GM12878 (cell line): ENCODE measurements around the gene SLC35B4. TPM values are rescaled to one million over a fixed set of nuclear protein-coding genes. Genes with fewer than 3 reads are reported as not detected.

Experiments
- ATAC-seq: fragments of 200-7000 bp; cut with Tn5 transposase; 3 replicates; pipeline ENCODE4 v1.9.1; 2020; ENCODE audit warnings: mild to moderate bottlenecking, moderate library complexity
- Bru-seq: library from RNA; stranded (reverse); fragments of 400-500 nt; gene quantifications from one replicate; lab custom pipeline; 2021; lab: Mats Ljungman, UMichigan
- BruChase-seq, 2 experiments: library from RNA; stranded (reverse); fragments of 400-500 nt; gene quantifications; one replicate each; lab custom pipeline; 2021; lab: Mats Ljungman, UMichigan
- BruUV-seq: library from RNA; stranded (reverse); fragments of 400-500 nt; replicated peaks from 2 replicates; lab custom pipeline; 2021; lab: Mats Ljungman, UMichigan
- CTCF ChIA-PET: fragments of 300-600 bp; sonication (Branson Sonifier 250); formaldehyde crosslinking; extraction: SDS; loops from one replicate; lab custom pipeline; 2021; ENCODE audit warnings: inconsistent platforms; lab: Yijun Ruan, JAX
- POLR2A ChIA-PET: fragments of 350-600 bp; formaldehyde crosslinking; extraction: SDS; loops from one replicate; lab custom pipeline; 2021; ENCODE audit warnings: inconsistent platforms; lab: Charles Lee
- RAD21 ChIA-PET: fragments of 300-600 bp; sonication (Branson Sonifier 250); formaldehyde crosslinking; loops from one replicate; lab custom pipeline; 2023; ENCODE audit warnings: antibody characterized with exemption; ENCODE audit not compliant: unreplicated experiment; lab: Charles Lee
- SMC1A ChIA-PET: fragments of 300-600 bp; sonication (Branson Sonifier 250); formaldehyde crosslinking; loops from one replicate; lab custom pipeline; 2023; ENCODE audit not compliant: unreplicated experiment, uncharacterized antibody; lab: Charles Lee
- DNase-seq: peaks from one replicate; pipeline ENCODE4 v3.0.0-alpha.2; 2011; ENCODE audit warnings: low read depth, low spot score
- FAIRE-seq: peaks from 3 replicates; lab custom pipeline; 2011; peaks lifted over from hg19 to GRCh38; lab: Jason Lieb, UNC
- H2AFZ ChIP-seq: 2 replicates; pipeline ENCODE4 v1.6.0; 2011; ENCODE audit warnings: low read depth, low read length, control low read depth; ENCODE audit not compliant: control insufficient read depth
- H3K27ac ChIP-seq: 2 replicates; pipeline ENCODE4 v1.5.1; 2011; ENCODE audit warnings: control low read depth; ENCODE audit not compliant: control insufficient read depth, insufficient read depth
- H3K27me3 ChIP-seq, 2 experiments: replicated peaks in 1 of 2; 2 replicates each; pipeline versions ENCODE4 v1.6.0 to v1.6.1; 2011; ENCODE audit warnings: low read length in 1 of 2; ENCODE audit not compliant: control insufficient read depth in 2 of 2, insufficient read depth in 2 of 2
- H3K36me3 ChIP-seq, 2 experiments: 2 replicates each; pipeline ENCODE4 v1.5.1; 2011; ENCODE audit warnings: low read length in 1 of 2; ENCODE audit not compliant: control insufficient read depth in 2 of 2, insufficient read depth in 2 of 2
- H3K4me1 ChIP-seq: 2 replicates; pipeline ENCODE4 v1.6.1; 2011; ENCODE audit warnings: mild to moderate bottlenecking, low read length, moderate library complexity, mixed read lengths; ENCODE audit not compliant: control insufficient read depth, insufficient read depth
- H3K4me2 ChIP-seq: 2 replicates; pipeline ENCODE4 v1.6.0; 2011; ENCODE audit warnings: control low read depth; ENCODE audit not compliant: control insufficient read depth, insufficient read depth
- H3K4me3 ChIP-seq: fragments of 200-600 bp; sonication (generic); 2 replicates; pipeline ENCODE4 v1.5.1; 2016
- H3K79me2 ChIP-seq: 2 replicates; pipeline ENCODE4 v1.6.0; 2011; ENCODE audit warnings: low read length; ENCODE audit not compliant: control insufficient read depth, insufficient read depth
- H3K9ac ChIP-seq: 2 replicates; pipeline ENCODE4 v1.8.0; 2011; ENCODE audit warnings: low read length, control low read depth, mixed read lengths; ENCODE audit not compliant: control insufficient read depth, insufficient read depth
- H3K9me3 ChIP-seq: replicated peaks from 3 replicates; pipeline ENCODE4 v1.5.1; 2011; ENCODE audit warnings: mild to moderate bottlenecking, low read length; ENCODE audit not compliant: control insufficient read depth, insufficient read depth
- H4K20me1 ChIP-seq: 2 replicates; pipeline ENCODE4 v1.6.0; 2011; ENCODE audit not compliant: control insufficient read depth, insufficient read depth
- CHD4 ChIP-seq: fragments of 200-600 bp; sonication (generic); IDR thresholded peaks from 2 replicates; pipeline ENCODE4 v1.6.1; 2016; ENCODE audit warnings: mild to moderate bottlenecking
- CTCF ChIP-seq, 3 experiments: IDR thresholded peaks in 2 of 3; conservative IDR thresholded peaks in 1 of 3; 2 replicates each; pipeline ENCODE4 v1.5.1; 2011; ENCODE audit warnings: low read depth in 3 of 3, low read length in 3 of 3, mild to moderate bottlenecking in 3 of 3, control low read depth in 2 of 3, moderate library complexity in 2 of 3, inconsistent platforms in 1 of 3, mixed read lengths in 1 of 3; ENCODE audit not compliant: control insufficient read depth in 2 of 3, insufficient read depth in 1 of 3; ENCODE audit errors: extremely low read depth in 1 of 3
- JUND ChIP-seq: IDR thresholded peaks from 2 replicates; pipeline ENCODE4 v1.6.1; 2012; ENCODE audit warnings: low read depth, mild to moderate bottlenecking, low read length, improper control_type of control experiment, moderate library complexity
- MEF2B ChIP-seq: fragments of 450-650 bp; IDR thresholded peaks from 2 replicates; pipeline ENCODE4 v1.6.1; 2018; ENCODE audit warnings: mild to moderate bottlenecking, moderate library complexity; ENCODE audit not compliant: partially characterized antibody, poor library complexity, severe bottlenecking
- RELA ChIP-seq: fragments of 450-650 bp; IDR thresholded peaks from 2 replicates; pipeline ENCODE4 v1.8.0; 2014; ENCODE audit warnings: borderline replicate concordance; ENCODE audit not compliant: partially characterized antibody
- RELB ChIP-seq: fragments of 450-650 bp; IDR thresholded peaks from 2 replicates; pipeline ENCODE4 v1.6.1; 2017; ENCODE audit warnings: low read depth, mild to moderate bottlenecking, moderate library complexity
- SIX5 ChIP-seq: IDR thresholded peaks from 2 replicates; pipeline ENCODE4 v1.6.1; 2011; ENCODE audit warnings: mild to moderate bottlenecking, low read depth, low read length, moderate library complexity; ENCODE audit not compliant: severe bottlenecking
- SREBF2 ChIP-seq: IDR thresholded peaks from 2 replicates; pipeline ENCODE4 v1.6.1; 2012; ENCODE audit warnings: mild to moderate bottlenecking, low read length
- ZBTB4 ChIP-seq: fragments of 450-650 bp; formaldehyde crosslinking; IDR thresholded peaks from 2 replicates; pipeline ENCODE4 v1.4.0; 2022; ENCODE audit warnings: mild to moderate bottlenecking, moderate library complexity
- WGBS: methylation state at CpG from one replicate; pipeline ENCODE4 v1.1.6; 2016; ENCODE audit warnings: low lambda C conversion rate; ENCODE audit not compliant: insufficient replicate concordance, insufficient coverage; ENCODE audit errors: missing lambda C conversion rate; 5-methylcytosine and 5-hydroxymethylcytosine counted together
- in situ Hi-C: fragments of 300-500 bp; cut with MboI; formaldehyde crosslinking; loops from 9 replicates; pipeline ENCODE4 v1.14.3; 2018; ENCODE audit warnings: mixed read lengths
- intact Hi-C: fragments of 100-400 bp; cut with micrococcal nuclease; formaldehyde crosslinking; loops from one replicate; pipeline ENCODE4 v1.14.2; 2022; ENCODE audit not compliant: unreplicated experiment
- long read RNA-seq, 2 experiments: library from polyadenylated mRNA; unstranded; transcript quantifications; one replicate each; pipeline ENCODE4 v2.0.0, GENCODE V29; 2019 to 2020
- polyA minus RNA-seq, 3 experiments: library from RNA; depleted of rRNA, polyadenylated mRNA; stranded (reverse); fragments of >200 nt; gene quantifications; 2 replicates each; pipeline ENCODE4 v1.2.3, GENCODE V29; 2011
- polyA plus RNA-seq, 11 experiments: library from polyadenylated mRNA; depleted of rRNA in 4 of 11; unstranded in 6 of 11; stranded (reverse) in 5 of 11; fragments of >200 nt; fragmentation: Nextera tagmentation in 4 of 11; fragmentation: Illumina TruSeq in 1 of 11; extraction: Ambion mirVana in 4 of 11; extraction: Trizol in 1 of 11; gene quantifications; 1 replicate in 1 of 11; 2 replicates in 10 of 11; pipeline versions ENCODE4 v1.2.1 to v1.2.3, GENCODE V29; 2011 to 2016; ENCODE audit warnings: inconsistent platforms in 2 of 11, missing spikeins in 2 of 11, low read depth in 1 of 11
- total RNA-seq, 4 experiments: library from RNA; depleted of rRNA in 3 of 4; stranded (reverse); fragments of >200 nt in 3 of 4; fragmentation: Illumina TruSeq in 1 of 4; extraction: Trizol in 1 of 4; gene quantifications; 2 replicates each; pipeline versions ENCODE4 v1.2.1 to v1.2.3, GENCODE V29; 2013 to 2021

The SLC35B4 gene
- 18.5 and 18.7 TPM in 2 replicates for total RNA-seq (2013; cell fraction: nucleolus; rRNA removed)
- 11.1 and 13.1 TPM in 2 replicates for total RNA-seq (2014; rRNA removed)
- total RNA-seq (2014; rRNA removed; fragmentation: Illumina TruSeq; extraction: Trizol), result 12.7 and 12.9 TPM in 2 replicates
- 18.7 and 19.0 TPM in 2 replicates for total RNA-seq (2021)
- polyA plus RNA-seq (2011; ENCODE audit: low read depth), result 3.4 TPM
- 18.5 and 23.2 TPM in 2 replicates for polyA plus RNA-seq (2011; rRNA removed)
- polyA plus RNA-seq (2011; cell fraction: cytosol; rRNA removed), result 11.9 and 15.8 TPM in 2 replicates
- 10.4 and 12.0 TPM in 2 replicates for polyA plus RNA-seq (2011; cell fraction: nucleus; rRNA removed)
- 6.3 and 6.9 TPM in 2 replicates for polyA plus RNA-seq (2012)
- 14.6 and 14.9 TPM in 2 replicates for polyA plus RNA-seq (2014; fragmentation: Illumina TruSeq; extraction: Trizol)
- polyA plus RNA-seq (2014; fragmentation: Nextera tagmentation; extraction: Ambion mirVana), result 1 to 10 TPM; 3.6 to 6.0 TPM
- 13.3 and 23.9 TPM in 2 replicates for polyA plus RNA-seq (2014; rRNA removed)
- polyA plus RNA-seq (2016; fragmentation: Nextera tagmentation; extraction: Ambion mirVana), result 10 to 100 TPM; 23.8 to 23.9 TPM
- 23.2 and 37.7 TPM in 2 replicates for polyA minus RNA-seq (2011; rRNA and poly(A)+ RNA removed)
- polyA minus RNA-seq (2011; cell fraction: cytosol; rRNA and poly(A)+ RNA removed), result 7.5 and 9.6 TPM in 2 replicates
- 5.2 and 7.9 TPM in 2 replicates for polyA minus RNA-seq (2011; cell fraction: nucleus; rRNA and poly(A)+ RNA removed)
- Bru-seq, nascent RNA, result percentile 69 among the genes with signal in this experiment
- BruChase-seq, experiment 1, labeled RNA remaining after a 6-hour chase, result percentile 71 among the genes with signal in this experiment
- percentile 75 among the genes with signal in this experiment for BruChase-seq, experiment 2, labeled RNA remaining after a 2-hour chase
- long read RNA-seq, experiment 1, full-length matches to known transcripts, result 10 of 15 reads
- long read RNA-seq, experiment 1, partial matches to known transcripts, result 1 of 15 reads
- long read RNA-seq, experiment 1, other reads (novel, unspliced or antisense), result 4 of 15 reads
- long read RNA-seq, experiment 2, full-length matches to known transcripts, result 73 of 86 reads
- long read RNA-seq, experiment 2, partial matches to known transcripts, result 2 of 86 reads
- long read RNA-seq, experiment 2, other reads (novel, unspliced or antisense), result 11 of 86 reads

- SMC1A ChIA-PET, result interaction anchor here (1.1 to 2.3 kb wide), 5 partner anchors 10 to 295 kb away, joined by 3 to 10 read pairs (median 4); no protein-coding TSS in a partner anchor
- FAIRE-seq (peak; percentile 99), DNase-seq (peak; percentile 86), ATAC-seq (peak; percentile 99)
- 1% methylated on average over 66 of the region's 69 CpGs for WGBS
- Histone ChIP-seq H3K4me3 (peak within 1 kb of the TSS; percentile 76), H3K36me3 (no peaks in the 10 kb centered on the region), H3K4me2 (peak within 1 kb of the TSS; percentile 93), H3K9ac (peak within 1 kb of the TSS; percentile 88), H3K4me1 (no peaks in the 10 kb centered on the region), H3K9me3 (no peaks in the 10 kb centered on the region), H4K20me1 (no peaks in the 10 kb centered on the region), H2AFZ (peak within 1 kb of the TSS; percentile 90), H3K27ac (peak within 1 kb of the TSS; percentile 62), H3K27me3 (no peaks in the 10 kb centered on the region), H3K79me2 (peaks cover 3% of the 10 kb centered on the region)
- BruUV-seq, result no TSS peak
- intact Hi-C loops, result loop anchor here (1.0 kb wide), 1 partner anchor 23 kb away; no protein-coding TSS in a partner anchor
- RAD21 ChIA-PET, result interaction anchor here (0.9 to 1.9 kb wide), 5 partner anchors 9 to 882 kb away, joined by 3 to 11 read pairs (median 3); no protein-coding TSS in a partner anchor
- POLR2A ChIA-PET, result interaction anchor here (1.3 to 2.1 kb wide), 2 partner anchors 23 to 331 kb away, joined by 3 to 10 read pairs; no protein-coding TSS in a partner anchor
- in situ Hi-C loops, result no loop called here
- CTCF ChIA-PET, result interaction anchor here (0.7 to 2.6 kb wide), 8 partner anchors 10 to 539 kb away, joined by 3 to 12 read pairs (median 5); no protein-coding TSS in a partner anchor
- no peak for TF ChIP-seq JUND
- TF ChIP-seq RELB, result no peak
- peak; percentile 57 for TF ChIP-seq RELA
- no peak for TF ChIP-seq CHD4
- TF ChIP-seq SIX5, result peak; percentile 97
- TF ChIP-seq ZBTB4, result no peak
- TF ChIP-seq SREBF2, result no peak
- no peak for TF ChIP-seq MEF2B
- TF ChIP-seq CTCF (IDR thresholded peaks at IDR 0.05 in 2 of 3, conservative IDR thresholded peaks at IDR 0.05 in 1 of 3; ENCODE audit: control insufficient read depth in 2 of 3, extremely low read depth in 1 of 3, insufficient read depth in 1 of 3, low read depth in 3 of 3, low read length in 3 of 3), result peak in 2 of 3 experiments; percentile 18 to 25; a peak in 1 of 6 replicates
These were observed at the start of gene SLC35B4 for GRCh38 chr7:134316539-134317344. Gene SLC35B4 (minus strand): TSS chr7:134316930. CDS start chr7:134316751, 179 bp downstream.
